Skeletal muscle satellite cell (primary cell): ENCODE results near the gene SERPINH1.

Source experiments
- H3K27me3 ChIP-seq: 2 replicates; pipeline ENCODE4 v1.7.0; 2013; ENCODE audit warnings: low read length; ENCODE audit not compliant: control insufficient read depth, insufficient read depth
- H3K36me3 ChIP-seq: 2 replicates; pipeline ENCODE4 v1.7.0; 2013; ENCODE audit warnings: mild to moderate bottlenecking, control low read depth, low read length; ENCODE audit not compliant: insufficient read depth
- H3K4me1 ChIP-seq: 2 replicates; pipeline ENCODE4 v1.7.0; 2013; ENCODE audit warnings: low read length; ENCODE audit not compliant: control insufficient read depth, insufficient read depth
- H3K4me2 ChIP-seq: 2 replicates; pipeline ENCODE4 v1.7.0; 2013; ENCODE audit warnings: mild to moderate bottlenecking, low read length
- H3K4me3 ChIP-seq: 2 replicates; pipeline ENCODE4 v1.7.0; 2013; ENCODE audit warnings: low read length
- H3K9ac ChIP-seq: 2 replicates; pipeline ENCODE4 v1.7.0; 2013; ENCODE audit warnings: mild to moderate bottlenecking, low read depth, low read length, moderate library complexity
- H3K9me3 ChIP-seq: replicated peaks from 2 replicates; pipeline ENCODE4 v1.7.0; 2013; ENCODE audit warnings: mild to moderate bottlenecking, control low read depth, low read length

Gene SERPINH1

DNA sequence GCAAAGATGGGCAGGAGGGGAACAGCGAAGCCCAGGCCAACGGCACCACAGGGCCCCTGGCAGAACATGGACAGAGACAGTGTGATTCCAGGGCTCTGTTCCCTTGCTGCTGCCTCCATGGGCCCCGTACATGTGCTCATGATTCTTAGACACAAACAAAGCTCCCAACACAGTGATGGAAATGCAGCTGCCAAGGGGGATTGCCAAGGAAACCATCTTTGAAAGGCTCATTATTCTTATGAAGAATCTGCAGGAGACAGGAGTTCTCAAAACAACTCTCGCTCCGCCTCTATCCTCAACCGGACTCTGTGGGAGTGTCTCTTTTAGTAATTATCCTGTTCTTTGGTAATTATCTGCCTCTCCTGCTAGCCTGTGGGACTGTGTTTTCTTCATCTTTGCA lies 32.2 kb downstream of the SERPINH1 start:
- H3K4me2 ChIP-seq, result no peak overlapping the region
- H3K36me3 ChIP-seq, result no peaks in the 10 kb centered on the region
- peaks cover 41% of the 10 kb centered on the region for H3K27me3 ChIP-seq
- H3K4me1 ChIP-seq, result peaks cover 8% of the 10 kb centered on the region
- no peaks in the 10 kb centered on the region for H3K9me3 ChIP-seq
- no peak overlapping the region for H3K4me3 ChIP-seq
- no peak overlapping the region for H3K9ac ChIP-seq

DNA sequence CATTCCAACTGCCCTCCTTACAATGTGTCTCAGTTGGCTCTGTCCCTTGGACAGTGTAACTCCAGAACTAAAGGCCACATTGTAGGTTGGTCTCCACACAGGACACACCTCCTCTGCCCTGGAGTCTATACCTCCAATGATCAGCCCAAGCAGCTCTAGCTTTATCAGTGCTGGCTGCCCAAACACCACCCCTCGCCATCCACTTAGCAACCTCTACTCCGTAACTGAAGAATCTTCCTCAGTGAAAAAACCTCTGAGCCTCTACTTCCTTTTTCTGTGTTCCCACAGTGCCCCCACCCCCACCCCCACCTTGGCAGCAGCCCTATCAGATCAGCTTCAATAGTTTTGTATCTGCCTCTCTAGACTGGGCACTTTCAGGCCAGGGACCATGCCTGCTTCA lies 33.4 kb downstream of the SERPINH1 start:
- Histone ChIP-seq H3K9me3 (no peaks in the 10 kb centered on the region), H3K27me3 (peaks cover 47% of the 10 kb centered on the region), H3K4me3 (no peak overlapping the region)

DNA sequence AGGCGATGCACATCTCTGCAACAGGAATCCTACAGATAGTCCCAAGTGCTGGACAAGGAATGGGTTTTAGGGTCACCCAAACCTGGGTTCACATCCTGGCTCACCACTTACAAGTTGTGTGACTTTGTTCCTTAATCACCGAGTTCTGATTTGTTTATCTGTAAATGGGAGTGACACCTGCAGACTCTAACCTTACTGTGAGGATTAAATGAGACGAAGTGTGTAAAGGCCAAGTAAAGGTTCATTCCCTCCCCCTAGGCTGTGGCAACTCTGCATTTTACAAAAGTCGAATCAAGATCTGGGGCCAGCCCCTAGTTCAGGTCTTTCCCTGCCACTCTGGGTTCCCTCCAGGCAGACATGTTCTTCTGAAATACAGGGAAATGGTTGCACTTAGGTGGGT lies 34.9 kb downstream of the SERPINH1 start:
- H3K4me2 ChIP-seq, result no peak overlapping the region
- no peaks in the 10 kb centered on the region for H3K36me3 ChIP-seq
- no peaks in the 10 kb centered on the region for H3K9me3 ChIP-seq
- H3K4me3 ChIP-seq, result no peak overlapping the region
- no peak overlapping the region for H3K9ac ChIP-seq
- H3K4me1 ChIP-seq, result peaks cover 8% of the 10 kb centered on the region
- peaks cover 43% of the 10 kb centered on the region for H3K27me3 ChIP-seq

More for the DNA sequence above, 33.4 kb downstream of the SERPINH1 start:
- H3K4me1 ChIP-seq, result peaks cover 8% of the 10 kb centered on the region
- no peaks in the 10 kb centered on the region for H3K36me3 ChIP-seq
- H3K9ac ChIP-seq, result no peak overlapping the region
- H3K4me2 ChIP-seq, result no peak overlapping the region

DNA sequence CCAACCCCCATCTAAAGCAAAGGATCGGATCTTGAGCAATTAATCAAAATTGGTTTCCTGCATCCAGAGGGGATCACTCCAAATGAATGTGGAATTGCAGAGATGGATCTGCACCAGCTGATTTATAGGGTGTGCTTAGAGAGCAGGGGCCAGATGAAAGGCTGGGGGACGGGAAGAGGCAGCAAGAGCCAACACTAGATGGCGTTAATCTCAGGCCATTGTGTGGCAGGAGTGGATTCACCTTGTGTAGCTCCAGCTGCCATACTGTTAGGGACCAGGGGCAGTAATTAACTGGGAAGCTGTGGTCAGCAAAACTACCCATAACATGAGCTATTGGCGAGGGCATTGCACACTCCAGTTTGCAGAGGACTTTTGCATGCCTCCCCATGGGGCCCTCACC lies 35.6 kb downstream of the SERPINH1 start:
- Histone ChIP-seq H3K4me3 (no peak overlapping the region), H3K4me1 (peaks cover 7% of the 10 kb centered on the region), H3K9me3 (no peaks in the 10 kb centered on the region), H3K9ac (no peak overlapping the region), H3K4me2 (no peak overlapping the region), H3K27me3 (peaks cover 40% of the 10 kb centered on the region), H3K36me3 (no peaks in the 10 kb centered on the region)

DNA sequence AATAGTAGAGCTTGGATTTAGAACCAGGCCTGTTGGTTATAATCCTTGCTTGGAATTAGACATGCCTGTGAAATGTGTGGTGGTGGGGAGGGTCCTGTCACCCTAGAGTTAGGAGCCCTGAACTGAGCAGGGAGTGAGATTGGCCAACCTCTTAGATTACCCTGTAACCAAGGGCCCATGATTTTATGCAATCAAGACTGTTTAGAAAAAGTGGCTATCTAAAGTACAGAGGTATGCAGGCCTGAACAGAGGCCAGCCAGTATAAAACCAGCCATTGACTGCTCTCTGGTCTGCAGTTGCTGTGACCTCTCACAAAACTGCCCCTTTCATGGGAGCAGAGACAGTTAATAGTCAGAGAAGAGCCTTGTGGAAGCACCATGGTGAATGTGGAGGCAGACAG lies 36.2 kb downstream of the SERPINH1 start:
- no peaks in the 10 kb centered on the region for H3K9me3 ChIP-seq
- H3K36me3 ChIP-seq, result no peaks in the 10 kb centered on the region
- H3K27me3 ChIP-seq, result peaks cover 33% of the 10 kb centered on the region
- H3K4me2 ChIP-seq, result no peak overlapping the region
- H3K9ac ChIP-seq, result no peak overlapping the region
- no peak overlapping the region for H3K4me3 ChIP-seq
- H3K4me1 ChIP-seq, result peaks cover 8% of the 10 kb centered on the region

DNA sequence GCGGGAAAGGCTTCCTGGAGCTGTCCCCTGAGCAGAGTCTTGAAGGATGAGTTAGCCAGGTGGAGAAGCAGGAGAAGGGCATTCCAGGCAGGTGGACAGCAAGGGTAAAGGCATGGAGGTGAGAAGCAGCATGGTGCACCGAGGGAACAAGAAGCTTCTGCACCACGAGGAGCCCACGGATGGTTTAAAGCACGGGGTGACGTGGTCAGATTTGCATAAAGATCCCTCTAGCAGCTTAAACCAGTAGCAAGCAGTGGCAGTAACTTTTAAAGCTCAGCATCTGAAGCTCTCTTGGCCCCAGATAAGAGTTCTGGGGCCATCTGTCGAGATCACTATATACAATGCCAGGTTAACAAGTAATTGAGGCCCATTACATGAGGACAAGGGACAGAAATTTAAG lies 36.8 kb downstream of the SERPINH1 start:
- H3K27me3 ChIP-seq, result peaks cover 27% of the 10 kb centered on the region

DNA sequence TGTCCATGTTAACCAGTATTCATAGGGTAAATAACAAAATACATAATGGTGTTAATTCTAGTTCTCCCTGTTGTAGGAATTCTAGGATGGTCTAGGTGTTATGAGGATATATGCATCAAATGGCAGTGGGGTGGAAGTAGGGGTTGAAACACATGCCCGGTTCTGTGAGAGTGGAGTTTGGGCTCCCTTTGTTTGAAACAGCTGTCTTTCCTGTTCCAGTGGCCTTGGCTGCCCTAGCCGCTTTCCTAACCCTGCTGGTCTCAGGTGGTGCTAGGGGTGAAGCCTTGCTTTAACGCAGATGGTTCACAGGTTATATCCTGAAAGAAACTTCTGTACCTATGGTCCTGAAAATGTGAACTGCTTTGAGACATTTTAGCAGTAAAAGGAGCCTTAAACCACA lies 38.3 kb downstream of the SERPINH1 start:
- Histone ChIP-seq H3K9ac (no peak overlapping the region), H3K4me1 (peaks cover 24% of the 10 kb centered on the region), H3K36me3 (no peaks in the 10 kb centered on the region), H3K4me2 (no peak overlapping the region), H3K4me3 (no peak overlapping the region), H3K9me3 (no peaks in the 10 kb centered on the region), H3K27me3 (peaks cover 14% of the 10 kb centered on the region)

More for the DNA sequence above, 36.8 kb downstream of the SERPINH1 start:
- Histone ChIP-seq H3K36me3 (no peaks in the 10 kb centered on the region), H3K4me3 (no peak overlapping the region), H3K4me1 (peaks cover 13% of the 10 kb centered on the region), H3K9ac (no peak overlapping the region), H3K4me2 (no peak overlapping the region), H3K9me3 (no peaks in the 10 kb centered on the region)

DNA sequence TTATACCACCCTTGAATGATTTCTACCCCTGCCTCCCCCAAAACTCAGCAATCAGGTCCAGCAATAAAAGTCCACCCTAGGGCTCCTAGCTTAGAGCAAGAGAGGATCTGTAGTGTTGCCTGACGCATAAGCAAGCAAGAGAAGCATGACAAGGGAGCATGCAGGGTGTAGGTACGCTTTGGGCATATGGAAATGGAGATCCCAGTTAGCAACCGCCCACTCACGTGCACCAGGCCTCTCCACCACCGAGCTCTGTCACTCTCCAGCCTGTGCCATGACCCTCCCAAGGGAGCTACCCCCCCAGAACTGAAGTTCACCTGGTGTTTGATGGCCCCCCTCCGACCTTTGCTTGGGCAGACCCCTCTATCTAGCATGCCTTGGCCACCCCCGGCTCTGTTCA lies 39.4 kb downstream of the SERPINH1 start:
- Histone ChIP-seq H3K36me3 (no peaks in the 10 kb centered on the region), H3K4me3 (no peak overlapping the region), H3K9me3 (no peaks in the 10 kb centered on the region), H3K4me2 (no peak overlapping the region), H3K4me1 (peaks cover 24% of the 10 kb centered on the region), H3K9ac (no peak overlapping the region), H3K27me3 (peaks cover 14% of the 10 kb centered on the region)

DNA sequence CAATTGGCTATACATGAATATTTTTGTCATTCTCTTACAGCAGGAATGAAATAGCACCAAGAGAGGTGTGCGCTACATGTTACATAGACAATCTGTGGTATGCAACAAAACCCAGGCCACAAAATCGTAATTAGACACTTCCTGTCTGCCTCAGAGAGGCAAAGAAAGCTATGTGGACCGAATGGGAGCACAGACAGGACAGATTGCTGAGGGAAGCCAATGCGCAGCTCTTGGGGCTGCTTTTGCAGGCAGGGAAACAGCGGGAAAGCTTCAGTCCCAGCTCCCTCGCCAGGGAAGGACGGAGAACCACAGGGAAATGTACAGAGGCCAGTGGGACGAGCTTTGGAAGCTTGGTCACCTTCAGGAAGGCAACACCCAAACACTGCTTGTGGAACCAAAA lies 40.9 kb downstream of the SERPINH1 start:
- peaks cover 15% of the 10 kb centered on the region for H3K27me3 ChIP-seq
- H3K9ac ChIP-seq, result no peak overlapping the region
- no peak overlapping the region for H3K4me2 ChIP-seq
- no peaks in the 10 kb centered on the region for H3K9me3 ChIP-seq
- H3K4me1 ChIP-seq, result peaks cover 24% of the 10 kb centered on the region
- H3K4me3 ChIP-seq, result no peak overlapping the region
- no peaks in the 10 kb centered on the region for H3K36me3 ChIP-seq

DNA sequence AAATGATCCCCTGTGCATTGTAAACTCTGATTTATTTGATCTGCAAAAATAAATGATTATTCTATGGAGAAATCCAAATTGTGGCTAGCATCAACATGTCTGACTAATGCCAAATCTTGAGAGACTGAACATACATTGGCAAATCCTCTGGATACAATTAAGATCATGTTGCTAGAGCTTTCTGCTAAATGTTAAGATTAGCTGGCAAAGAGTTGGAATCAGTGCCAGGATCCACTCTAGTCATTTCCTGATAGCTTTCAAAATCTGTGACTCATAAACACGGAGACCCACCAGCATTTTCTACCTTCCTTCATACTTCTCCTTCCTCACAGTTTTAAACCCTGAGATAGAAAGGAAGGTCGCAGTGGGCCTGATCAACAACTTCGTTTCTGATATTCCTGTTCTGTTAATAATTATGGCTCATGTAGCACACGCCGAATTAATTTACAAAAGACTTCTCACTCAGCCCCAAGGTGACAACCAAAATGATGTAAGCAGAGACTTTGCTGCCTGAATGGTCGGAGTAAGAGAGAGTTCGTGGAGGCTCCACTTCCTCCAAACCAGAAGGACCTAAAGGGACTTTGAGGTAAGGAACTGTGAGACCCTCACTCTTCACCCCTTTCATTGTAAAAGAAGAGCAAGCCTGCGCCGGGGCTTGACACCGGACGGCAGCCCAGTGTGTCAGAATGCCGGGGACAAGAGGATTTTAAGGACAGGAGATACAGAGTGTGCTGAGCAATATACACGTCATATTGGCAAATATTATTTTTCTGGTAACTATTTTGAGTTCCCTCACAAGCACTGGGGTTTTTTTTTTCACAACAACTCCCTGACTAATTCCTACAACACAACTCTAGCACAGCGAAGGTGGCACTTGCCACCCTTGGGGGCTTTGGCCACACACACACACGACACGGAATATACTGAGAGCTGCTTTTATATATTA lies 42.0 kb downstream of the SERPINH1 start:
- peak overlapping the region; percentile 71 for H3K4me2 ChIP-seq
- H3K36me3 ChIP-seq, result no peaks in the 10 kb centered on the region
- peaks cover 18% of the 10 kb centered on the region for H3K27me3 ChIP-seq
- peak overlapping the region; percentile 32 for H3K4me3 ChIP-seq
- no peaks in the 10 kb centered on the region for H3K9me3 ChIP-seq
- H3K9ac ChIP-seq, result peak overlapping the region; percentile 57
- H3K4me1 ChIP-seq, result peaks cover 24% of the 10 kb centered on the region

DNA sequence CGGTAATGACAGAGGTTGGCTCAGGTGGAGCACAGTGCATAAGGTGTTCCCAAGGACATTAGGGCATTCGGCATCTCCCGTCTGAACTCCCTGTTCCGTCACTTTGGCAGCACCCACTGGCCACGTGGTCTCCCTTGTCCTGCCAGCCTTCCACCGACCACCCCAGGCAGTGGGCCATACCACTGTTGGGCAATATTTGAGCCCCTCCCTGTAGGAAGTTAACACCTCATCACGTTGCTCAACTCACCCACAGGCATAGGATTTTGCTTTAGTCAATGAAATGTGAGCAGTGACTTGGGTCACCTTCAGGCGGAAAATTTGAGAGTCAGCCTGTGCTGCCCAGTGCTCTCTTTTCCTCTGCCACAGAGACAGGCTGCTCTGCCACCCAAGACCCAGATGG lies 44.0 kb downstream of the SERPINH1 start:
- Histone ChIP-seq H3K4me3 (no peak overlapping the region), H3K27me3 (peaks cover 21% of the 10 kb centered on the region), H3K9me3 (no peaks in the 10 kb centered on the region), H3K4me2 (no peak overlapping the region), H3K9ac (no peak overlapping the region), H3K36me3 (no peaks in the 10 kb centered on the region), H3K4me1 (peaks cover 24% of the 10 kb centered on the region)

DNA sequence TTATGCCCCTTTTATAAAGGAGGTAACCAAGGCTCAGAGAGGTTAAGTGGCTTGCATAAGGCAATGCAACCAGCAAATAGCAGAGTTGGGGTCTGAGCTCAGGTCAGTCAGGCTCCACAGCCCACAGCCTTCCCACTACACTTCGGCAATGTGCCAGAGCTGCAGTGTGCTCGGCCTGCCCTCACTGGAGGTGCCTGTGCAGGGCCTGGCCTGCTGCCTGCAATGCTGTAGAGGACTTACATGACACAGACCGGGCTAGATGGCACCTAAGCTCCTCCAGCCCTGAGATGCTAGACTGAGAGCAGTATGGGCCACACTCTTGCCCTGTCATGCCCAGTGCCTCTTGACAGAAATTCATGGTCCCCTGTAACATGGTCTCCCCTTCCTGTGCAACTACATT lies 49.8 kb downstream of the SERPINH1 start:
- Histone ChIP-seq H3K9ac (no peak overlapping the region), H3K4me3 (no peak overlapping the region), H3K27me3 (peaks cover 42% of the 10 kb centered on the region)

More for the DNA sequence above, 49.8 kb downstream of the SERPINH1 start:
- Histone ChIP-seq H3K4me1 (no peaks in the 10 kb centered on the region), H3K4me2 (no peak overlapping the region), H3K36me3 (no peaks in the 10 kb centered on the region), H3K9me3 (no peaks in the 10 kb centered on the region)
